Measurements from ENCODE around the gene TP53I13.
A peak's percentile ranks its signal among the peaks of the same experiment; 100 is the strongest.

The TP53I13 gene

DNA sequence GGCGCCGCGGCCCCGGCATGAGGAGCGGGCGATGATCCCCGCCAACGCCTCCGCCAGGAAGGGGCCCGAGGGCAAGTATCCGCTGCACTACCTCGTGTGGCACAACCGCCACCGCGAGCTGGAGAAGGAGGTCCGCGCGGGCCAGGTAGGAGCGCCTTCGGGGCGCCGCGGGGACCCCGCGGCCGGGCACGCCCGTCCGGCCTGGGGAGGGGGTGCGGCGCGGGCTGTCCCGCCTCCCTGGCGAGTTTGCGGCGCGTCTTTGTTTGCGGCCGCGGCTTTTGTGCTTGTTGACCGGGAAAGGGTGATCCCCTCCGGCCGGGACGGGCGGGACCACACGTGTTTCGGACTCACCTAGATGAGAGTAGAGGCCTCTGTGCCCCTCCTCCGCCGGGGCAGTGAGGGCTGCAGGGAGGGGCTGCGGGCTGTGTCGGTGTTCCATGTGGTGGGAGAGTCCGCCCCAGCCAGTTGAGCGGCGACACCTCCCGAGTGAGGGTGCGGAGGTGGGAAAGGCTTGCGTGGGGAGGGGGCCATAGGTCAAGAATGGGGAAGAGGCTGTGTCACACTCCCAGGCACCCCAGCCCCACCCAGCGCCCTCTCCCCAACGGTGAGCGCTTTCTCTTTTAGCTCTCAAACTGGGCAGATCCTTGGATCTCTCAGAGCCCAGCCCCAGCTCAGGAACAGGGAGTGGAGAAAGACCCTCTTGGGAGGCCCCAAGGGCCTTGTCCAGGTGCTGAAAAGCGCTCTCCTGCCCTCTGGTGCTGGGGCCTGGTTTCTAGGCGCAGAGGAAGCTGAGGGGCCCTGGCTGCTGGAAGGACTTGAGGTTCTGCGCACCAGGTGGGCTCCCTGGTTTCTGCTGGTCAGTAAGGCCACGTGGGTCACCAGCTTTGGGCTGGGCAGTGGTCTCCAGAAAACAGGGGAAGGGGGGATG is 25.4 kb downstream of the TP53I13 start:
- no peak for DNase-seq (ENCODE audit: low read depth)

DNA sequence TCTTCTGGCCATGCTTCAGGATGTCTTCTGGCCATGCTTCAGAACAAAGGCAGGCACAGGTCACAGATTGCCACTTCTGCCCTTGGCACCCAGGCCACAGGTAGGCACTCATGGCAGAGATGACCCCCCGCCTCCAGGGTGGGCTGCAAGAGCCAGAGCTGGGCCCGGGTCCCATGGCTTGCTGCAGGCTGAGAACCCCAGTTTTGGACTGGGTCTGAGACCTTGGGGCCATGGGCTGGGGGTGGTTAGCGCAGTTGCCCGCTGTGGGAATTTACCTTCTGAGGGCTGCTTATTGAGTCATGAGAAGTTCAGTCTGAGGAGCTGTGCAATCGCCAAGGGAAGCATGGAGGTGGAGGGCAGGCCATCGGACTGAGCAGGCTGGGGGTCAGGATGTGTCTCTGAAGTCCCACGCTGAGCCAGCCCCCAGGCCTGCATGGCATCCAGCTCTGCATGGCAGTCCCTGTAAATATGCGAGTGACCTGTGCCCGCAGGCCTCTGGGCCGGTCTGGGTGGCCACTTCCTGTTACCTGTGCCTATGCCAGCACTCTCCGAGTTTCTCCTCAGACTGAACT is 26.1 kb downstream of the TP53I13 start:
- DNase-seq (ENCODE audit: low read depth): no peak

DNA sequence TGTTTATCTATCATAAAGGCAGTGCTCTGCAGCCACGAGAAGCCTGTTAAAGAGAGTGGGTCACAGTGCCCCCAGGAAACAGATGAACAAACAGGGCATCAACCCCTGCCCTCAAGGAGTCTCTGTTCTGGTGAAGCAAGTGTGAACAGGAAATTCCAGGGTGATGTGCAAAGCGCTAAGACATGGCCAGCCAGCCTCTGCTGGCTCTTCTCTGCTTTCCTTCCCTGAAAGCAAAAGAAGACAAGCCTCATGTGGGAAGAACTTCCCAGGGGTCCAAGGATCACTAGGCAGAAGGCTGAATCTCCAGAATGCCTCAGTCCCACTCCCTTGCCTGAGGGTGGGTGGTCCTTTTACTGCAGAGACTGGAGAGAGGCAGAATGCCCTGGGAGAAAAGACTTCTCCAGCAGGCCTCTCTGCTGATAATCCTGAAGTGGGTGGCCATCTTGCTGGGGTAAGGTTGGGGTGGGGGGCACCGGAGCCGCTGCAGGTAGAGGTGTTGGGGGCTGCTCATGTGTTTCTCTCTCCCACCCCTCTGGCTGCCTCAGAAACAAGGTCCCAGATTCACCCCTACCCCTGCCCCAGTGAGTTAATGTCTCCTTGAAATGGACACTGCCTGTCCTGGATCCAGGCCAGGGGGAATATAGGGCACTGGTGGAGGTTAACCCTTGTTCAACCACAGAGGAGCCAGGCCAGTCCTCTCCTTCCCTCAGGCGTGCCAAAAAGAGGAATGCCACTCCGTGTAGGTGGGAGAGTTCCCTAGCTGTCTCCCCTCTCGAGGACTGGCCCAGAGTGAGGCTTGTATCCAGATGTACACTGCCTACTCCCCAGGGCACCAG is 26.8 kb downstream of the TP53I13 start:
- no peak for DNase-seq (ENCODE audit: low read depth)

DNA sequence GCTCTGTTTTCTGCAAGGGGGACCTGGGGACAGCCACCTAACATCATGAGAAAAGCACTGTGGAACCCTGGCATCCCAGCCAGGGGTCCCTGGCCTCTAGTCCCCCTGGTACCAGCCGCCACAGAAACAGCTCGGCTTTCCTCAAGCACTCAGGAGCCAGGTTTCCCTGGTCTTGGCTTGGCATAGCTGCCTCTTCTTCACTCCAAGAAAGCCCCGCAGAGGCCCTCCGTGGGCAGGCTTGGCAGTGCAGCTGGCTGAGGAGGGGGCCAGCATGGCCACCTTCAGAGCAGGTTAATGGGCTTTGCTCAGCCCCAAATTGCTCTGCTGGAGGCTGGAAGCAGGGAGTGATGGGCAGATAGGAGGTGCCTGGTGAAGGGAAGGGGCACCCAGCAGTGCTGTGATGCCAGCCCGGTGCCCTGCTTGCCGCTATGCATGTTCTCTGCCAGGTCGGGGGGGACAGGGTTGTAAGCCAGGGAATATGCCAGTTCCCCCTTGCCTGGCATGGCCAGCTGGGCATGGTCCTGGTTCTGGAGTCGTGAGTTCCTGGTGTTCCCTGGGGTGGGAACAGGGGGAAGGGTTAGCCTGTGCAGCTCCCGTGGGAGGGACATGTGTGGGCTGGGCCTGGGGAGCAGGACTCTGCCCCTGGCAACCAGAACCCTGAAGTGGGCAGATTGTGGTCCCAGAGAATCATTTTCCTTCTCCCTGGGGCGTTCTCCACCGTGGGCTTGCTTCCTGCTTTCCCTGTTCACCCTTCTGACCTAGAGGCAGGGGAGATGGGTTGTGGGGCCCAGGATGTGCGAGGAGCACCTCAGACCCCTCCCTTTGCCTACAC is 27.7 kb downstream of the TP53I13 start:
- no peak for DNase-seq (ENCODE audit: low read depth)

DNA sequence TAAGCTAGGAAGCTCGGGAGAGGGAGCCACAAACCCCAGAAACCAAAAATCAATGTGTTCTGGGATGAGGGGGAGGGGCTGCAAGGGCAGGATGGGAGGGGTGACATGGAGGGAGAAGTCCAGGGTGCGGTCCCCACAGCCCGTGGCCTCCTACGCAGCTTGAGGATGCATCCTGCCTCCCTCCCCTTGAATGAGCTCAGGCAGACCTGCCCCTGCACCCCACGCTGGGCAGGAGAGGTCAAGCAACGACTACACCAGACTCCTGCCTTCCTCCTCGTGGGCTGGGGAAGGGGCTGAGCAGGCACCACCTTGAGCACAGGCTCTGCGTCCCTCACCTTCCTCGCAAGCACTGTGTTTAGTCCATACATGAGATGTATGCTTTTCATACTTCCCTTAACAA is 28.3 kb downstream of the TP53I13 start:
- DNase-seq (ENCODE audit: low read depth): no peak

DNA sequence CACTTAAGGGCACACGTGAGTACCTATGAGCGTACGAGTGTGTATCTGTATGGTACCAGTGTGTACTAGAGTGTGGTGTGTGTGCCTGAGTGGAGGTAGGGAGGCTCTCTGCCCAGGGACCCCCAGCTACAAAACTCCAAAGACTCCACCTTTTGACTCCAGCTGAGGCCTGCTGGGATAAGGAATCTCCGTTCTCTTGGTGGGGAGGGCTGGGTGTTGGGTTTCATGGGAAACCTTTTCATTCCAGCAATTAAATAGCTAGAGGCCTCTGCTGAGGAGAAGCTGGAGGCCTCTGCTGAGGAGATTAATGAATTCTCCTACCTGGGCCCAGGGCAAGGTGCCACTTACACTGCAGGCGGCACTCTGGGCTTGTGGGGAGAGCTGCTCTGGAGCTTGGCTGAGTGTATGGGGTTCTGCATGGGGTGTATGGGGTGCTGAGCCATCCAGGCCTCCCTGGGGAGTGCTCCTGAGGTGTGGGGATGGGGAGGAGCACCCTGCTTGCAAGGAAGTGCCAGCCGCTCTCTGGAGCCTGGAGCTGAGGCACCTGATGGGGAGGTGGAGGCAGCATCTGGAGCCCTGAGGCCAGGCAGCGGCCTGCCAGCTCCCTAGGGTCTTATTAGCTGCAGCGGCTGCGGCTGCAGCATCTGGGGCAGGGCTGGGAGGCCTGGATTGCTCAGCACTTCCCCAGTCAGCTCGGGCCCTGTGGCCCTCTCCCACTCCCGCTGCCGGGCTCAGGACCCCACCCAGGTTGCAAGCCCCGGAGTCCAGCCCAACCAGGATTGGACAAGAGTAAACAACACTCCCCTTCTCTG is 29.1 kb downstream of the TP53I13 start:
- DNase-seq (ENCODE audit: low read depth): no peak

DNA sequence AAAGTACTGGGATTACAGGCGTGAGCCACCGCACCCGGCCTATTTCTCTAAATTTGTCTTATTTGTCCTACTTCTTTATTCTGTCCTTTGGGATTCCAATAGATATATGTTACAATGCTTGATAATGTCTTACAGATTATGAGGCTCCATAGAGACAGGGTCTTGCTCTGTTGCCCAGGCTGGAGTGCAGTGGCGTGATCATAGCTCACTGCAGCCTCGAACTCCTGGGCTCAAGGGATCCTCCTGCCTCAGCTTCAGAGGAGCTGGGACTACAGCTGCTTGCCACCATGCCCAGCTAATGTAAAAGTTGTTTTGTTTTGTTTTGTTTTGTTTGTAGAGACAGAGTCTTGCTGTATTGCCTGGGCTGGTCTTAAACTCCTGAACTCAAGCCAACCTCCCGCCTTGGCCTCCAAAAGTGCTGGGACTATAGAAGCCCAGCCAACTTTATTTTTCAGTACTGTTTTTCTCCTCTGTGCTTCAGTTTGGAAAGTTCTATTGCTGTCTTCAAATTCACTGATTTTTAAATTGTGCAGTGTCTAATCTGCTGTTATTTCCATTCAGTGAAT is 34.7 kb downstream of the TP53I13 start:
- DNase-seq (ENCODE audit: low read depth): no peak

DNA sequence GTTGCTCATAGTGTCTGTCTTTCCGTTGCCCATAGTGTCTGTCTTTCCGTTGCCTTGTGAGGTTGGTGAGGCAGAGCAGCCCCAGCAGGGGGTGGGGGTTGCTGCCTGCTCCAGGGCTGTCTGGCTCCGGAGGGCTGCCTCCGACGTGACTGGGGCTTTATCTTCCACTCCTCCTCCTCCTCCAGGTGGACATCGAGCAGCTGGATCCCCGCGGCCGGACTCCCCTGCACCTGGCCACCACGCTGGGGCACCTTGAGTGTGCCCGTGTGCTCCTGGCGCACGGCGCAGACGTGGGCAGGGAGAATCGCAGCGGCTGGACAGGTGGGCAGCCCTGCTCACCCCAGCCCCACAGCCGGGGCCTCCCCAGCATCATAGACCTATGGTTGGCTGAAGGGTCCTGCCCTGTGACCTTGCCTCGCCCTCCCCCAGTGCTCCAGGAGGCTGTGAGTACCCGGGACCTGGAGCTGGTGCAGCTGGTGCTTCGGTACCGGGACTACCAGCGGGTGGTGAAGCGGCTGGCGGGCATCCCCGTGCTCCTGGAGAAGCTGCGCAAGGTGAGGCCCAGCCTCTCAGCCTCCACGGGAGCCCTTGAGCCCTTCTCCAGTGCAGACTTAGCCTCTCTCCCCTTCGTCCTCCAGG is 39.2 kb downstream of the TP53I13 start:
- no peak for DNase-seq (ENCODE audit: low read depth)

DNA sequence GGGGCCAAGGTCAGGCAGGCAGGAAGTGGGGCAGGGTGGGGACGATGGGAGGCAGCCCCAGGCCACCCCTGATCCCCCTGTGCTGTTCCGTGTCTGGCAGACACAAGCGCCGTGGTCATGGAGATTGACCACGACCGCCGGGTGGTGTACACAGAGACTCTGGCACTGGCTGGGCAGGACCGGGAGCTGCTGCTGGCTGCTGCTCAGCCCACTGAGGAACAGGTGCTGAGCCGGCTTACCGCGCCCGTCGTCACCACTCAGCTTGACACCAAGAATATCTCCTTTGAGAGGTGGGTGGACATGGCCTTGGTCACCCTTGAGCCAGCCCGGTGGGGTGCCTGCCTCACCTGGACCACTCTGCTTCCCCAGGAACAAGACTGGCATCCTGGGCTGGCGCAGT is 40.5 kb downstream of the TP53I13 start:
- no peak for DNase-seq (ENCODE audit: low read depth)

DNA sequence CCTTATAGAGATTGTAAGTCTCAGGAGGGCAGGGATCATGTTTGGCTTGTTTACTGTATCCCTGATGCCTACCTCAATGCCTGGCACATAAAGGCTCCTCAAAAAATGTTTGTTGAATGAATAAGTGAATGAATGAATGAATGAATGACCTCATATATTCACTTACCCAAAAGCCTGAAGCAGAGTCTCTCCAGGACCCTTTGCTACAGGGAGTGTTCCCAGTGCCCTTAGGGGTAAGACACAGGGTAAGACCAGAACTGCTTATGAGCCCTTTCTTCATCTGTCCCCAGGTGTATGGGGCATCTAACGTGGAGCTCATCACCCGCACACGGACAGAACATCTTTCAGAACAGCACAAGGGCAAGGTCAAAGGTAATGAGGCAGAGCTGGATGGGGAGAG is 41.9 kb downstream of the TP53I13 start:
- DNase-seq (ENCODE audit: low read depth): no peak

DNA sequence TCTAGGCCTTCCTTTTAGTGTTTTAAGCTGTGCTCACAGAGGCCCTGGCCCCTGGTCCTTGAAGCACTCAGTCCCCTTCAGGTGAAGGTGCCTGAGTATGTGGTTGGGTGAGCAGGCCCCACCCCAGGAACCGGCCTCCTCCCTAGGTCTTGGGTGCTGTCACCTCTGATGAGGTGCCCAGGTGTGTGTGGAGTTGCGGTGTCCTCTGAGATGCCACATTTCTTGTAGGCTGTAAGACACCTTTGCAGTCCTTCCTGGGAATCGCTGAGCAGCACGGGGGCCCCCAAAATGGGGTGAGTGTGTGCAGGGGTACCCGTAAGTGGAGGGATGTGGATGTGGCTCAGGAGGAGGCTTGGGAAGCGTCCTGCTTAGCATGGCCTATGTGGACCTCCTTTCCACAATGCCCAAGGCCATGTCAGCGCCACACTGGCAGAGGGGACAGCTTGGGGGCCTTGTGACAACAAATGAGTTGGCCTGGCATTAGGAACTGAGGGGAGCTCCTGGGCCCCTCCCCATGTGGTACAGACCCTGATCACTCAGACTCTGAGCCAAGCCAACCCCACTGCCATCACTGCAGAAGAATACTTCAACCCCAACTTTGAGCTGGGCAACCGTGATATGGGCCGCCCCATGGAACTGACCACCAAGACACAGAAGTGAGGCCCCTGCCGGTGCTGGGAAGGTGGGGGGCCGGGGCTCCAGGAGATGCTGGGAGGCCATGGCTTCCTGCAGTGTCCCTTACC is 43.0 kb downstream of the TP53I13 start:
- no peak for DNase-seq (ENCODE audit: low read depth)

DNA sequence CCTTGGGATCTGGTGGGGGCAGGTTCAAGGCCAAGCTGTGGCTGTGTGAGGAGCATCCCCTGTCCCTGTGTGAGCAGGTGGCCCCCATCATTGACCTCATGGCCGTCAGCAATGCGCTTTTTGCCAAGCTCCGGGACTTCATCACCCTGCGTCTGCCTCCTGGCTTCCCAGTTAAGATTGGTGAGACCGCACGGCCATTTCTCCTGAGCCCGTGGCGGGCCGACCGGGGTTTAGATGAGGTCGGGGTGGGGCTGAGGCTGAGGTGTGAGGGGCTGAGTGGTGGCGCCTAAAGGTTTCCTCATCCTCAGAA is 43.5 kb downstream of the TP53I13 start:
- no peak for DNase-seq (ENCODE audit: low read depth)

DNA sequence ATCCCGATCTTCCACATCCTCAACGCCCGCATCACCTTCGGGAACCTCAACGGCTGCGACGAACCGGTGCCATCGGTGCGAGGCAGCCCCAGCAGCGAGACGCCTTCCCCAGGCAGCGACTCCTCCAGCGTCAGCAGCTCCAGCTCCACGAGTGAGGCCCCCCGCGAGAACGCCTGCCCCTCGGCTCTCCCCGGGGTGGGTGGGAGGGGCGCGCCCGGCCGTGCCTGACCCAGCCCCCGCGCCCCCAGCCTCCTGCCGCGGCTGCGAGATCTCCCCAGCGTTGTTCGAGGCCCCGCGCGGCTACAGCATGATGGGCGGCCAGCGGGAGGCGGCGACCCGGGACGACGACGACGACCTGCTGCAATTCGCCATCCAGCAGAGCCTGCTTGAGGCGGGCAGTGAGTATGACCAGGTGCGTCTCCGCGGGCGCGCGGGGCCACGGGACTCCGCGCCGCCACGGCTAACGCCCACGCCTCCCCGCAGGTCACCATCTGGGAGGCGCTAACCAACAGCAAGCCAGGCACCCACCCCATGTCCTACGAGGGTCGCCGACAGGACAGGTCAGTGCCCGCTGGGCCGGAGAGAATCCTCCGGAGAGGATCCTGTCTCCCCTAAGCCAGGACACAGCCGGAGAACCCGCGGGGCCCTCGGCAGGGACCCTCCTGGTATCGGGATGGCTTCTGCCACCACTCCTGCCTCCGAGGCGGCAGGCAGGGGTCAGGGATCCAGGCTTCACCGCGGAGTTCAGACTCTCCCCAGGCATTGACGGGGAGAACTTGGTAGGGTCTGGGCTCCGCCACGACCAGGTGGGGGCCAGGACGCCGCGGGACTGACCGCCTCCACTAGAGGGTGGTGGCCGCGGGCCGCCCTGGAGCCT is 44.1 kb downstream of the TP53I13 start:
- DNase-seq (ENCODE audit: low read depth): no peak

DNA sequence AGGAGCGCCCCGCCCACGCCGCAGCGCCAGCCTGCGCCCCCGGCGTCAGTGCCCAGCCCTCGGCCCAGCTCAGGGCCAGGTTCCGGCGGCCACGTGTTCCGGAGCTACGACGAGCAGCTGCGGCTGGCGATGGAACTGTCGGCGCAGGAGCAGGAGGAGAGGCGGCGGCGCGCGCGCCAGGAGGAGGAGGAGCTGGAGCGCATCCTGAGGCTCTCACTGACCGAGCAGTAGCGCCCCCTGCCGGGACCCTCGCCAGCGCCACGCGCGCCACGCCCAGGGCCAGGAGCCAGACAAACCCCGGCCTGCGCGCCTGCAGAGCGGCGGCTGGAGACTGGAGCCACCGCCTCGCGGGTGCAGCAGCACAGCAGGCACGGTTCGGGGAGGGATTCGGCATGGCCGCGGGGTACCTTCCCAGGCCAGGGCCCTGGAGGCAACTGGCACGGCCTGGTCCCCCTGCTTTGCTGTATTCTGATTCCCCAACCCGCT is 44.9 kb downstream of the TP53I13 start:
- peak; percentile 78 for DNase-seq (ENCODE audit: low read depth)

DNA sequence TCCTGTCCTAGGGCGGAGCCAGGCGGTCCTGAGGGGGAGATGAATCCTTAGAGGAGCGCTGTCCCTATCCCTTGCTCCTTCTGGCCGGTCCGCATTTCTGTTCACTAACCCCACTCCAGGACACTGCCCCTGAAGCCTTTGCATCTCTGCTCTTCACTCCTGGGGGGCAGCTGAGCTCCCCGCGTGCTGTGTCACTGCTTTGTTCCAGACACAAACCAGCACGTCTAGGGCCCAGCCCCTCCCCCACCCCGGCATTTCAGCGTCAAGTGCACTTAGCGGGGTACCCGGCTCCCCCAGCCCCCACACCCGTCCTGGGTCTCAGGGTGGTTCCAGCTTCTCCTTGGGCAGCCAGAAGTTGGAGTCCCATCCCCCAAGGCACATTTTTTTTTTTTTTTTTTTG is 45.4 kb downstream of the TP53I13 start:
- no peak for DNase-seq (ENCODE audit: low read depth)

DNA sequence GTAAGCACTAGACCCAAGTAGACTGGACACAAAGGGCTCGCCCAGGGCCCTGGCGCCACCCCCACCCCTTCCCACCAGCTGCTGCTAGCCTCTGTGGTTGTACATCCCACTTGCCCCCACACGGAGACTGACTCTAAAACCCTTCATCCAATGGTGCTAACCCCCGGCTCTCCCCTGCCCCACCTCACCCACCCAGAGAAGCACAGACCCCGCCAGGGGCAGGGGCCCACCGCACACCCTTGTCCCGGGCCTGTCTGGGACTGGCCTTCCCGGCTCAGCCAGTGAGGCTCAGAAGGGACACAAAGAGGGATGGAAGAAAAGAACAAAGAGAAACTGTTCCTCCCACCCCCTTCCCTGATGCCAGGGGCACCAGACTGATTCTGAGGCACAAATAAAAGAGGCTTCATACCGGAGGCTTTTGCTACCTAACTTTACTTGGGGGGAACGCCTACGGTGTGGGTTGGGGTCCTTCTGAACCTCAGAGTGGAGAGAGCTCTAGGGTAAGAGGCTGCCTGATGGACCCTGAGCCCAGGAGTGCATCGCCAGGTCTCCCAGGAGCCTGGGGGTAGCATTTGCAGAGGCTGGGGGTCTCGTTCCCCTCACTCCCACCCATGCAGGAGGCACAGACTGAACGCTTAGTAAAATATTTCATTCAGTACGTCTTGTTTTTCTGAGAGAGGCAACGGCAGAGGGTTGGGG is 46.0 kb downstream of the TP53I13 start:
- DNase-seq (ENCODE audit: low read depth): no peak

DNA sequence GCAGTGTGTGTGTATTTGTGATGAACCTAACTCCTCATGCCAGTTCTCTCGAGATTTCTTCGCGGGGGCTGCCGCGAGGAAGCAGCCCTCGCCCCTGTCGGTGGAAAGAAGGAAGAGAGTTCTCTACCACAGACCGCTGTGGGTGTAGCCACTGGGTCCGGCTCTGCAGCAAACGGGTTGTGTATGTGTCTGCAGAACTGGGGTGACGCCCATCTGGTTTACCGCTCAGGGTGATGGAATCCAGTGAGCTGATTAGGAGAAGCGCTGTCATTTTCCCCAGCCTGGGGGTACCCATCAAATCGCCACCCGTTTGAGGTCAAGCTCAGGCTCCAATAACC is 46.5 kb downstream of the TP53I13 start:
- no peak for DNase-seq (ENCODE audit: low read depth)
